GF-D8 (cell line): ENCODE measurements around the gene DST.
"Not testable (repeated sequence)": the region's sequence is repeated elsewhere in the genome, so short reads cannot be mapped to it uniquely, and the experiment has no call there.

Source experiments
- DNase-seq: peaks from one replicate; lab custom pipeline; 2025; lab: John Stamatoyannopoulos, UW

The DST gene

DNA sequence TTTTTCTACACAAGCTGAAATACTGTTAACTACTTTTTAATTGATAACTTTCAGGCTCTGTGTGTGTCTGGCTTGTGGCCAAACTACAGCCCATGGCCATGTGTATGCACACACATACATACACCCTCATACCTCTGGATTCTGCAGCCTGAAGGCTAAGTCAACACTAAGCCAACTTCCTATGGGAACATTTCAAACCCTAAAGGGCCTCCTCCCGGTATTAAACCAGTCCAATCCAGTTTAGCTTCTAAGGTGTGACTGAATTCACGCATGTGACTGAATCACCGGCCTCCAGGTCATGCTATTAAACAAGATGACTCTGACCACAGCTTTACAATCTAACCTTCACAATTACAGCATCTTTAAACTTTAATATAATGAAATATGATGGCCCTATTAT lies 20.7 kb upstream of the DST start:
- no peak for DNase-seq

DNA sequence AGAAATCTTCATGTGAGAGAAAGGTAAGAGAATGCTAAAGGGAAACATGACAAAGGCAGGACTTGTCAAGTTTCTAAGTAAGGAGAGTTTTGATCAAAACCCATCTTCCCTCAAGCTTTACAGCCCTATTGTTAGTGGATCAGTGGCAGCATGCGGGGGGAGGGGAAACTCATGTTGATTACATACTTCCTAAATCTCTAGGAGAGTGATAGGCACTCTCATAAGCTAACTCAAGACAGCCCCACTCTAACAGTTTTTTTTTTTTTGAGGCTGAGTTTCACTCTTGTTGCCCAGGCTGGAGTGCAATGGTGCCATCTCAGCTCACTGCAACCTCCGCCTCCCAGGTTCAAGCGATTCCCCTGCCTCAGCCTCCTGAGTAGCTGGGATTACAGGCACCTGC lies 18.6 kb upstream of the DST start:
- DNase-seq = not testable (repeated sequence)

DNA sequence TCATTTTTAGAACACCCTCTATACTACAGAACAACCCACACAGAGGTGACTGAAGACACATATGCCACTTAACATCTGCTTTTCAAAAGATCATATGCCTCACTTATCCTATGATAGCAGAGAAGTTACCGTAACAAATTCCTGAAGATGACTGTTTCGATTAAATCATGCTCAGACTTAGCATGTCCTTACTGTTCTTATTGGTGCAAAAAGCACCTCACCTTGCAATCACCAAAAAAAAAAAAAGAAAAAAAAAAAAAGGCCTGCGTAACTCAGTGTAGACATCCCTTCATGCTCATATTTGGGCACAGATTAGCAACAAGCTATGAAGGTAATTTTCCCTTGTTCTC lies 17.7 kb upstream of the DST start:
- DNase-seq = no peak

DNA sequence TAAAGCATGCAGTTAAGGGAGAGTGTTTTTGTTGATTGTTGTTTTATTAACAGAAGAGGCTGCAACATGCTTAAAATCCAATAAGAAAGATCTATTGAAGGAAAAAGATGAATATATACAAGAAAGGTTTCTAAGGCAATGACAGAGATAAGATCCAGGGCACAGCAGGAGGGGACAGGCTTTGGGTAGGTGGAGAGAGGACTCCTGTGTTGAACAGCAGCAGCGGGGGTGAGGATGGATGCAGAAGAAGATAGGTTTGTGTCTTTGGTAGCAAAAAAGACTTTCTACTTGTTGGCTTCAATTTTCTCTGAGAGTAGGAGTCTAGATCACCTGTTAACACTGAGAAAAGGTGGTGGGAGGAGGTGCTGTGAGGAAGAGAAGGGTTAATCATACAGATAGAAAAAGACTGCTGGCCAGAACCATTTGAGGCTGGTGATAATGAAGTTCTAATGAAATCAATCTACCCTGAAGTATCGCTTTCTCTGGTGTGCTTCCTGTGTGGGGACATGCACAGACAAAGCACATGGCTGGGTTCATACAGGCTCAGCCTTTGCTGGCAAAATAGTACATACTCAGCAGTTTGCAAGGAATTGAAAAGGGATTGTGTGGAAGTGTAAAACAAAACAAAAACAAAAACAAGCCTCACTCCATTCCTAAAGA lies 17.2 kb upstream of the DST start:
- no peak for DNase-seq

DNA sequence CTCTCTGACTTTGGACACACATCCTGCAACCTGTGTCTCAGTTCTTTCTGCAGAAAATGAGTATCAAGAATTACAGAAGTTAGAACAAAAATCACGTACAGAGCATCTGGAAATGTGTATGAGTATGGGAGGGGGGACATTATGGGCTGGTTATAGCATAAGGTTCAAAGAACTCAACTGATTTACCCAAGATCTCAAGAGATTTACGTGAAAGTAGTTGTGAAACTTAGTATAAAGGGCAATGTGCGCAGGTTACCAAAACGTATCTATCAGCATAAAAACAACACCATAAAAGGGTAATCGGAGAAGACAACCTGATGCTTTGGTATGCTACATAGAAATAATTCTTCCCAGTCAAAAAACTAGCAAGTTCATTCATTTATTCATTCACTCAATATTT lies 15.6 kb upstream of the DST start:
- no peak for DNase-seq

DNA sequence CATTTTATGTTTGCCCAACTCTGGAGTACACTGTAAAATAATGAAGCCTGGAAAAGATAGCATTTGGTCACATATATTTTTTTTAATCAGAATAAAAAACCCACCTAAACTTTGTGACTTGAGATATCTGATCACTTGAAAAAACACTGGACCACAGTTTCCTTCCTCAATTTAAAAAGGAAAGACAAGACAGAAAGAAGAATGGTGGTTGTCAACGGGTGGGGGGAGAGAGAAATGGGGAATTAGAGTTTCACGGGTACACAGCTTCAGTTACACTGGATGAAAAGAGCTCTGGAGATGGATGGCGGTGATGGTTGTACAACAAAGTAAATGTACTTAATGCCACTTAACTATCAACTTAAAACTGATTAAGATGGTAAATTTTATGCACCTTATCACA lies 14.7 kb upstream of the DST start:
- DNase-seq = peak; percentile 46

DNA sequence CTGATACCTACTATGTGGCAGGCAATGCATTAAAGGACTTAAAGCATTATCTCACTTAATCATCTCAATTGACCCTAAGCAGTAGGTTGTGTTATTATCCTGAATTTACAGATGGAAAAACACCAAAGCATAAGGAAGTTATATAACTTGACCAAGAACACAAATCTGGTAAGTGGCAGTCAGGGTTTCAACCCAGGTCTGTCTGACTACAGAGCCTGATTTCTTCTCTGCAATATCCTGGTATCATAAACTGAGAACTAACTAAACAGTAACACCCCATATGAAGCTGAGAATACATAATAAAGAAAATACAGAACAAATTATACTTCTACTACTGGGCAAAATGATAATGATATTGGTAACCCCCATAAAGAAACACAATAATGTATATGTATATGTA lies 13.8 kb upstream of the DST start:
- DNase-seq = no peak

DNA sequence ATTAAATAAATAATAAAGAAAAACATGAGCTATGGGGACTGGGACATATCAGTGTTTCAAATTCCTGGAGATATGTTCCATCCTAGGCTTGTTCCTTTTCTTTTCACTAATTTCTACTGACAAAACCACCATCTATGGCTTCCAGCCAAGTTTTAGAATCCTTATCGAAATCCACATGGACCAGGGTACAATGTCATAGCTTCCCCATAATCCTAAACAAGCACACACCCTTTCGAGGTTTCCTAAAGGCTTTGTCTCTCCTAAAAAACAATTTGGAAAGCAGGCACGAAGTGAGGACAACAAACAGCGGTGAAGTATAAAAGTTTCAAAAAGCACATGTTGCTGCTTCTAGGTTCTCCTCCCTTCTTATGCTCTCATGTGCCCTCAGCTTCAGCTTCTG lies 13.3 kb upstream of the DST start:
- DNase-seq = no peak

DNA sequence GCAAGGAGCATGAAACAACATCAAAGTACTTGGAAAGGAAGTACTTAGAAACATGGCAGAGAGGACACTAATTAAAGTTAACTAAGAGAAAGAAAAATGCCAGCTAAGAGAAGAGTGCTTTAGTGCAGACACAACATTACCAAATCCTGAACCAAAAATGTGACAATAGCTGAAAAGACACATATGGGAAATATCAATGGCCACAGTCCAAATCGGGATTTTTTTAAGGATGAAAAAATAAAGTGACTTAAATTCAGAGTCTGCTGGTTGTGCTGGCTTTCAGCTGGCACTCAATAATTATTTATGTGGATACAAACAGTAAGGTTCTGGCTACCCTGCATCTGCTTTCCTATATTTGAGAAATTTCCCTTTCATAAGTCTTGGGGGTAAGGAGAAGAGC lies 12.6 kb upstream of the DST start:
- DNase-seq = no peak

DNA sequence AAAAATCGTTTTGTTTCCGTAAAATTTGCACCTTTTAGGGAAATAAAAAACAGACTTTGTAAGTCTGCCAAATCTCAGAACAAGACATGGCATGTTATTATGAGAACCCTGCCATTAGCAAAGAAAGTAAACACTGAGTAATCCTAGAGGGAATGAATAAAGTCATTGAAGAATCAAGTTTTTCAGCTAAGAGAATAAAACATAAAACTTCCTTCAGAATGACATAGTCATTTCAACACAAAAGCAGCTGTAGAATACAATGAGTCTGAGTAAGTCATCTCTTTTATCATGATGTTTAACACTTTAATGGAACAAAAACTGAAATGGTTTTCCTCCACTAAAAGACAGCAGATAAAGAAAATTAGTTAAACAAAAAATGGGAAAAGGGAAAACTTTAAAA lies 10.3 kb upstream of the DST start:
- DNase-seq = no peak

DNA sequence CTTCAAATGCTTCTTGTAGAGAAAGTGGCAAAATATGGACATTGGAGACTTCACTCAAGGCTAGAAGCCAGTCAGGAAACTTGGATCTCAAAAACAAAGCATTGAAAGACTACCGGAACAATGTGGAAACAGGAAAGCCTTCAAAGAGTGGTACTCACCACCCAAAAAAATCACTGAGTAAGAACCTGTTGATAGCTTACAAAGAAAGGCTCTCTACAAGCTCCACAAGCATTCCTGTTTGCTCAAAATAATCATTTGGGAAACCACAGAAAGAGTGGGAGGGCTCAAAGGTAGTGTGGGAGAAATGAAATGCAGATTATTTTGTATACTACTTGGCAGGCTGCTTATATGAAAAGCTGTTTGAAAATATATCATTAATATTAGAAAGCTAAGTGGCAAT lies 9.5 kb upstream of the DST start:
- DNase-seq = no peak

DNA sequence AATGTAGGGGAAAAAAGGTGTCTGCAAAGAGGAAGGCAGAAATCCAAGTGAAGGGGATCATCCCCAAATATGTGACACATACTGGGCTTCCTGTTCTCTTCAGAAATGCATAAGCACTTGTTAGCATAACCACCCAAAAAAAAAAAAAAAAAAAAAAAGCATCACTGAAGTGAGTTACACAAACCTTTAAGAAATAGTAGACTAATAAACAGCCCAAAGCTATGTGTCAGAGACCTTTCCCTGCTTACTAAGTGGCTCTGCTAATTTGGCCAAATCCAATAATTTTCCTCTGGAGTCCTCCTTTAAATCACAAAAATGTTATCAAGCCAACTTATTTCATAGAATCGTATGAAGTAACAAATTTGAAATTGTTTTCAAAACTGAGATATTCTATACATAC lies 7.5 kb upstream of the DST start:
- DNase-seq = no peak

DNA sequence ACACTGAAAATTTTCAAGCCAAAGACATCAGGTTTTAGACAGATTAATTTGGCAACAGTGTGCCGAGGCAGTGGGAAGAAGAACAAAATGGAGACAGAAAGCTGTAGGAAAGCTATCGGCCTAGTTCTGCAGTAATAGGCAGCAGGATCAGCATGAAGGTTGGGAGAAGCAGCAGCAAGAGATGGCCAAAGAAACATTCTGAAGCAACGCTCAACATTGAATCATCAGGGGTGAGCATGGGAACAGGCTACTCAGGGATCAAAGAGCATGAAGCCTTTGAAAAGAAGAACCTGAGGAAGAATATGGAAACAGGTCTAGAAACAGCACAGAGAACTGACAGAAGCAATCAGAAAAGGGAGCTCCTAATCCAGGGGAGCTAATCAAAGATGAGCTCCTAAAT lies 7.1 kb upstream of the DST start:
- no peak for DNase-seq

DNA sequence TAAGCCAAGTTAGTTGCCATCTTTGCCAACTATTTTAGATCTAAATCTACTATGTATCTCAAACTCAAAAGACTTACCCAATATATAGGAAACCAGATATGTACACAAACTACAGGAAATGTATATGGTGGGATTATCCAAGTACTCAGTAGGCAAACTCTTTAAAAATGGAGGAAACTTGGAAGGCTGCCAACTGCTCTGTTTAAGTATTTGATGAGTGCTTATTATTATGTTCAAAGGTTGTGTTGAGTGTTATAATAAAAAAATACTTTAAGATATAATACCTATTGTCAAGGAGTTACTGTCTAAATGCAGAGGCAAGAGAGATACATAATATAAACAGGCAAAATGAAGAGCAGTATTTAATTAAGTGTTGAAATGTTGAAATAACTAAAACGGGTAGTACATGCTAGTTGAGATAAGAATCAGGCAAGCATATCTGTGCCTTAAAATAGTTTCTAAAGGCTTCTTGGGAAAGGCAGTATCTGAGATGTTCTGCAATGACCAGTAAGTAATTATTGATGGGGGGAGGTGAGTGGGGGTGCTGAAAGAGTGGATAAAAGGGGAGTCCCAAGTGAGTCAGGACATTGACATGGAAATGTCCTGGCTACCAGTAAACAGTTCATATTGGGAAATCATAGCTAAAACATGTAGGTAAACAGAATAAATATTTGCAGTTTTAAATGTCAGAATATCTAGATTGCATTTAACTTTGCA lies 6.5 kb upstream of the DST start:
- DNase-seq = peak; percentile 18

DNA sequence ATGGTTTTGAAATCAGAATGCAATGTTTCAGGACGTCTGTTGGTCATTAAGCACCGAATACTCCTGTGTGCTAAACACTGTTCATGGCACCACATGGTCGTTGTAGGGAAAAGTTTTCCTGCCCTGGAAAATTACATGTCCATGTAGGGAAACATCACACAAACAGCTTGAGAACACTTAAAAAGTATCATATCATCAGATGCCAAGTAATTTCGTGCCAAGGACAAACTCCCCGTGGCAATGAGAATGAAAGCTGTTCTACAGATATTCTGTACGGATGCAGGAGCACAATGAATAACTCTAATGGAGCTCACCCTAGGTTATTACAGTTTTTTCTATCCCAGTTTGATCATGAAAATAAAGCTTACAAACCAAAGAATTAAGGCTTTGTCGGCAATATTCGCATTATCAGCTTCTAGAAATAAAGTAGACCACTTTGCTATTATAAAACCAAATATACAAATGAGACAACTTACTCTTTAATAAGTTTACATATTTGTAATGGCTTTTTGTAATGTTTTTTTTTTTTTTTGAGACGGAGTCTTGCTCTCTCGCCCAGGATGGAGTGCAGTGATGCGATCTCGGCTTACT lies 4.6 kb upstream of the DST start:
- no peak for DNase-seq

DNA sequence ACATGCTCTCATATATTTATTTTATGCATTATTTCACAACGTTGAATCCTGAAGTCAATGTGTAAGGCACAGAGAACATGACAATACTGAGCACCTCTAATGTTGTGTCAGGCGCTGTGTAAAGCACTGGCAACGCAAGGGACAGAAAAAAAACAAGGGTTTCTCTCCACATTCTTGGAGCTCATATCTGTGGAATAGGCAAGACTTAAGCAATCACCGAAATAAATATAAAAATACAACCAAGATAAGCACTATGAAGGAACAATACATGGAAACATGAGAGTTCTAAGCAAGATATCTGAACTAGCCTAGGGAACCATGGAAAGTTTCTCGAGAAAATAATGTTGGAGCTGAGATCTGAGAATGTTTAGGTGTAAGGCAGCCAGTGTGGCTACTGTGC lies 1.7 kb upstream of the DST start:
- no peak for DNase-seq

DNA sequence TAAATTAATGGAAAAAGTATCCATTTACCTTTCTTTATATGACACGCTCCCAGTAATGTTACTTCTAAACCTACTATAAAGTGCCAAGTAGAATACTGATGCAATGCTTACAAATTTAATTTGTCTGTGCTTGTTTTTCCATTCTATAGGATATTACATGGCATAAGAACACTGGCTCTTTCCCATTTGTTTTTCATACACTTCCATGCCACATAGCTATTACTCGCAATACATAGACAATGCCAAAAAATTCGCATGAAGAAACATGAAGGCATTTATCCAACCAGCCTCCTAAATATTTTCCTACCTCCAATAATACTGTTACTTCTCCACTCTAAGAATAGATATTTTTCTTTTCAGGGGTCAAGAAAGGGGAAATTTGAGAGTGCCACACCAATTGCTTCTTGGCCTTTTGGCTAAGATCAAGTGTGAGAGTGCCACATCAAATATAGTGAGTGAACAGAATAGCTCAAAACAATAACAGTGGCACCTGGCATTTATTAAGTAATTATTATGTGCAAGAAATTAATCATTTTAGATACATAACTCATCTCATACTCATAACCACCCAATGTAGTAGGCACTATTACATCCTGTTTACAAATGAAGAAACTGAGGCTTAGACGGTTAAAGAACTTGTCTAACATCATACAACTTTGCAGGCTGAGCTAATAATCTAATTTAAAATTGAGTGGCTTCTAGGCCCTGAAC lies 845 bp upstream of the DST start:
- DNase-seq = no peak

DNA sequence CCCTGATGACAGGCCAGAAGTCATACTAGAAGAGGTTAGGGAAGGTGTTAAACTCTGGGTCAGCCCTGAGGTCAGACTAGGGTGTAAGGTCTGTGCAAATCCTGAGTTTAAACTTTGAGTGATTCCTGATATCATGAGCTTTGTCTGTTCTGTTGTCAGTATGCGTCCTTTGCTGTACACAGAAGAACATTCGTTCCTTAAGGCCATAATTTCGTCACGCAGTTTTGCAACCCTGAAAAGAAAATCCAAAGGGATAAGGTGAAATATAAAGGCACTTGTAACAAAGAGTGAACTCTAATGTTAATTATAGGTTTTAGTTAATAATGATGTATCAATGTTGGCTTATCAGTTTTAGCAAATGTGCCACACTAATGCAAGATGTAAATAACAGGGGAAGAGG lies 2.3 kb downstream of the DST start:
- no peak for DNase-seq

DNA sequence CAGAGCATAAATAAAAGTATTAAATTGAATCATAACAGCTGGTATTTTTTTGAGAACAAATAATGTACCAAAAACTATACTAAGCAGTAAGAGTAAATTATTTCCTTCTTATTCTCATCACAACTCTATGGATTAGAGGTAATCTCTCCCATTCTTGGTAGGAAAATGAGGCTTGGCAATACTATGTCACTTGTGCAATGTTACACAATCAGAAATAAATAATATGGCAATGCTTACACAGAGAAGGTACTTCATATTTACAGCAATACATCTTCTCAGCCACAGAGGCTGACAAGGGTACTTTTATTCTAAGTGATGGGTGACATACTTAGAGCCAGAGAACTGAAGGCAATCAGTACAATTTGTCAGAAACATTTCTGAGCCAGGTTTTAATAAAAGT lies 3.9 kb downstream of the DST start:
- no peak for DNase-seq

DNA sequence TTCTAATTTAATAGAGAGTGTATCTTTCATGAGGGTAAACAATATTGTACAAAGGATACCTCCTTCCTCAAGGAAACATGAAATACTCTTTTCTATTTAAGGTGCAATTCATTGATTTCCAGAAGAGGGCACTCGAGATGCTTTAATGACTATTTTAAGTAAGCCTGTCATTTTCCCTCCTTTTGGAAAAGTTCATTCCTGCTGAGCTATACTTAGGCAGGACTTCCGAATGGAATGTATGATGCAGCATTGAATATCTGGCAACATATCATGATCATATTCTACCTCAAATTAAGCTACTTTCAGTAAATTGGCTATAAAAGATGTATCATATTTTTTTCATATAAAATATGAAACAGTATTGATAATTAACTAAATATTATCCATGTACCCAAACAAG lies 5.0 kb downstream of the DST start:
- DNase-seq = no peak

DNA sequence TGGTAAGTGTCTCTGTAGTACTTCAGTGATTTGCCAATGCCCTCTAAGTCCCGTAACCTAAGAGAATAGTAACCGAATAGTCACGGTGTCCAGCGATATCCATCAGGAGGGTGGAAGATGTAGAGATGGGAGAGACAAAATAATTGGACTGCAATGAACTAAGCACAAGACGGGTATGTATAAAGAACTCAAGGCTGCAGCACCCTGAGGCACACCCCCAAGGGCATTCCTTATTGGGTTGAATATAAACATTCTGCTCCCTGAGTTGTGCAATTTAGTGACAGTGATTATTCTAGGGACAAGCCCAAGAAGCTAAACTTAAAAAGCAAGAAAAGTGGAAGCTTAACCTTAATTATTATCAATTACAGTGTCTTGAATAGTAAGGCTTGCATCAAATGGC lies 14.6 kb downstream of the DST start:
- no peak for DNase-seq

DNA sequence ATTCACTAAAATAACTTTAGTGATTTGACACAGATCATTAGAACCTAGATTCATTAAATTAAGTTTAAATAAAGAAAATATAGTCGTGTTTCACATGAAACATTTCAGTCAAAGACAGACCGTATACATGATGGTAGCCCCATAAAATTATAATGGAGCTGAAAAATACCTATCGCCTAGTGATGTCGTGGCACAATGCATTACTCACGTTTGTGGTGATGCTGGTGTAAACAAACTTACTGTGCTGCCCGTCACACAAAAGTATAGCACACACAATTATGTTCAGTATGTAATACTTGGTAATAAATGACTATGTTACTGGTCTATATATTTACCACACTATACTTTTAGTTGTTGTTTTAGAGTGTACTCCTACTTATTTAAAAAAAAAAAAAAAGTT lies 17.3 kb downstream of the DST start:
- DNase-seq = no peak

DNA sequence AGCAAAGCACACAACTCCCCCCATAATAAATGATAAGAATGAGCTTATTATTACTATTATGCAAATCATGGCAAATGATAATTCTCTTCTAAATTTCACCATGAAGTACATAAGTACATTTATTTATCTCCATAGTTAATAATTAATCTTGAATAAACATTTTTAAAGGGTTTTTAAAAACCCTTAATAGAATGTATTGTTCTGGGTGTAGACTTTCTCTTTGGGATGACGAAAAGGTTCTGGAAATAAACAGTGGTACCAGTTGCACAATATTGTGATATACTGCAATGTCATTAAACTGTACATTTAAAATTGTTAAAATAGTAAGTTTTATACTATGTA lies 18.0 kb downstream of the DST start:
- DNase-seq = no peak
